WERI-Rb-1 (cell line): ENCODE data around the gene RIN2.

Experiments used
- DNase-seq: peaks from one replicate; pipeline ENCODE4 v3.0.0-alpha.2; 2020
- H3K27ac ChIP-seq: fragments of 250-450 bp; sonication (Bioruptor Pico); 2 replicates; pipeline ENCODE4 v1.5.1; 2020; ENCODE audit warnings: mild to moderate bottlenecking, moderate library complexity
- H3K27me3 ChIP-seq: fragments of 250-450 bp; sonication (Bioruptor Pico); 2 replicates; pipeline ENCODE4 v1.5.1; 2021; ENCODE audit warnings: mild to moderate bottlenecking, low read depth, moderate library complexity; ENCODE audit not compliant: insufficient read depth, severe bottlenecking
- H3K36me3 ChIP-seq: fragments of 250-450 bp; sonication (Bioruptor Pico); 2 replicates; pipeline ENCODE4 v1.5.1; 2020; ENCODE audit warnings: mild to moderate bottlenecking, moderate library complexity
- H3K4me3 ChIP-seq: 2 replicates; pipeline ENCODE4 v1.5.1; 2011; ENCODE audit warnings: low read depth, mild to moderate bottlenecking, control low read depth, low read length
- H3K9me3 ChIP-seq: fragments of 250-450 bp; sonication (Bioruptor Pico); 2 replicates; pipeline ENCODE4 v1.5.1; 2021; ENCODE audit warnings: mild to moderate bottlenecking, moderate library complexity; ENCODE audit not compliant: severe bottlenecking
- TF ChIP-seq, protein P1 (sequence below): IDR thresholded peaks from 2 replicates; pipeline ENCODE4 v1.5.1; 2011; ENCODE audit warnings: low read depth, mild to moderate bottlenecking, control low read depth, inconsistent platforms, low read length

The RIN2 gene

DNA sequence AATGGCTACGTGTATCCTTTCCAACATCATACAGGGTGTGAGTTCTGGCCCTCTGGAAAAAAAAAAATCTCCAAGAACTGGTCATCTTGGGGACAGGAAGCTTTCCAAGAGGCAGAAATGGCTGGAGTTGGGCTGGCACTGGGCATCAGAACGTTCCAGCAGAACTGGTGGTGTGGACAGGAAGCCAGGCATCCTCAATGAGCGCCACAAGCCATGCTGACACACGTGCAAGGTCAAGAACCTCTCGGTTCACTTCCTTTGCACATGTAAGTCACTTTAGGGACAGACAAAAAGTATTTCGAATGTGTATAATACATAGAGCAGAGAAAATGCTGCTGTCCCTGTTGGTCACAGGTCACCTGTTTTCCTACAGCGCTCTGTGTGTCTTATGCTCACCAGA is 27.4 kb upstream of the RIN2 start:
- H3K4me3 ChIP-seq: no peak overlapping the region
- no peak overlapping the region for H3K27ac ChIP-seq
- no peaks in the 10 kb centered on the region for H3K27me3 ChIP-seq
- TF ChIP-seq, protein P1, sequence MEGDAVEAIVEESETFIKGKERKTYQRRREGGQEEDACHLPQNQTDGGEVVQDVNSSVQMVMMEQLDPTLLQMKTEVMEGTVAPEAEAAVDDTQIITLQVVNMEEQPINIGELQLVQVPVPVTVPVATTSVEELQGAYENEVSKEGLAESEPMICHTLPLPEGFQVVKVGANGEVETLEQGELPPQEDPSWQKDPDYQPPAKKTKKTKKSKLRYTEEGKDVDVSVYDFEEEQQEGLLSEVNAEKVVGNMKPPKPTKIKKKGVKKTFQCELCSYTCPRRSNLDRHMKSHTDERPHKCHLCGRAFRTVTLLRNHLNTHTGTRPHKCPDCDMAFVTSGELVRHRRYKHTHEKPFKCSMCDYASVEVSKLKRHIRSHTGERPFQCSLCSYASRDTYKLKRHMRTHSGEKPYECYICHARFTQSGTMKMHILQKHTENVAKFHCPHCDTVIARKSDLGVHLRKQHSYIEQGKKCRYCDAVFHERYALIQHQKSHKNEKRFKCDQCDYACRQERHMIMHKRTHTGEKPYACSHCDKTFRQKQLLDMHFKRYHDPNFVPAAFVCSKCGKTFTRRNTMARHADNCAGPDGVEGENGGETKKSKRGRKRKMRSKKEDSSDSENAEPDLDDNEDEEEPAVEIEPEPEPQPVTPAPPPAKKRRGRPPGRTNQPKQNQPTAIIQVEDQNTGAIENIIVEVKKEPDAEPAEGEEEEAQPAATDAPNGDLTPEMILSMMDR: no peak
- no peaks in the 10 kb centered on the region for H3K36me3 ChIP-seq
- H3K9me3 ChIP-seq: no peaks in the 10 kb centered on the region
- DNase-seq: no peak

DNA sequence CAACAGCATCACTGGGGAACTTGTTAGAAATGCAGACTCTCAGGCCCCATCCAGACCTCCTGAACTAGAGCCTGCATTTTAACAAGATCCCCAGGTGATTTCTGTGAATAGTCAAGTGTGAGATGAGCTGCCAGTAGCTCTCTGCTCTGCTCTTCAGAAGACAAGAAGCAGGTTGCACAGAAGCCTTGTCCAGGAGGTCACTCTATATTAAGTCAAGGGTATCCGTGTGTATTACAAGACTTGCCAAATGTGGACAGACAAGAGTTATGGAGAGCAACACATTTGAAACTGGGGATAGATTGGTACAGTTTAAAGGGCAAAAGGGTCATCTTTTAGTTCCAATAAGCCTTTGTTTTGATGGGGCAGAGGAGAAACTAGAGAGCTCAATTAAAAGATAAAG is 23.2 kb upstream of the RIN2 start:
- DNase-seq: no peak
- TF ChIP-seq, protein P1: no peak
- no peak overlapping the region for H3K27ac ChIP-seq
- no peaks in the 10 kb centered on the region for H3K36me3 ChIP-seq
- no peaks in the 10 kb centered on the region for H3K27me3 ChIP-seq
- H3K4me3 ChIP-seq: no peak overlapping the region
- no peaks in the 10 kb centered on the region for H3K9me3 ChIP-seq

DNA sequence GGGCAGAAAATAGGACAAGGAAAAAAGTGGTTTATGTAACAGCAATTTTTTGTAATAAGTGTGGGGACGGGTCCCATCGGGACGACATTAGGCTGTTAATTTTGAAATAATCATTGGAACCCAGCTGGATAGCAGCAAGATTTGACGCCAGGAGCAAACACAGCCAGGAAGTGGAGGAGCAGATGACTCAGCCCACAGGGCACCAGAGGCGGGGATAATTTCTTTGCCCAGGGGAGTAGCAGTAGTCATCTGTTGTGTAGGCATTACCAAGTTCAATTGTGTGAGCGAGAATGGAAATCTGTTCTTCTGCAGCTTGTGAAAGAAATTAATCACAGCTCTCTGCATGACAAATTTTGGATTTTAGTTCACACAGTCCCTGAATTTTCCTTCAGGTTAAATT is 22.6 kb upstream of the RIN2 start:
- H3K4me3 ChIP-seq: no peak overlapping the region
- no peaks in the 10 kb centered on the region for H3K27me3 ChIP-seq
- H3K27ac ChIP-seq: no peak overlapping the region
- no peaks in the 10 kb centered on the region for H3K36me3 ChIP-seq
- no peak for DNase-seq
- H3K9me3 ChIP-seq: no peaks in the 10 kb centered on the region
- TF ChIP-seq, protein P1: no peak

DNA sequence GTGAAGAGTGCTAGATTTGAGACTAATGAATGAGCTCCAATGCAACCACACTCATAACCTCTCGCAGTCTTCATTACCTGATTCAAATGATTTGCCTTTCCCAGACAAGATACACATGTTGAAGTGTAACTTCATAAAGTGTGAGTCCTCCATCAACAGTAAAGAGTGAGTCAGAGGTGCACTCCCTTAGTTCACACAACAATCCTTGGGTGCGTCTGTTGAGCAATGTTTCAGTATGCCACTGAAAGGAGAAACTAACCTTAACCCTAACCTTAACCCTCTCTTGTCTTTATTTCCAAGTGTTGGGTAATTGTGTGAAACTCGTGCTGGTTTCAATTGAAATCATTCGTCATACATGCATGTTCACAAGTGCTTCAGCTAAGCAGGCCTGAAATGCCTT is 21.0 kb upstream of the RIN2 start:
- Histone ChIP-seq H3K27me3 (no peaks in the 10 kb centered on the region), H3K9me3 (no peaks in the 10 kb centered on the region), H3K4me3 (no peak overlapping the region), H3K36me3 (no peaks in the 10 kb centered on the region), H3K27ac (no peak overlapping the region)
- TF ChIP-seq, protein P1: no peak
- DNase-seq: no peak

DNA sequence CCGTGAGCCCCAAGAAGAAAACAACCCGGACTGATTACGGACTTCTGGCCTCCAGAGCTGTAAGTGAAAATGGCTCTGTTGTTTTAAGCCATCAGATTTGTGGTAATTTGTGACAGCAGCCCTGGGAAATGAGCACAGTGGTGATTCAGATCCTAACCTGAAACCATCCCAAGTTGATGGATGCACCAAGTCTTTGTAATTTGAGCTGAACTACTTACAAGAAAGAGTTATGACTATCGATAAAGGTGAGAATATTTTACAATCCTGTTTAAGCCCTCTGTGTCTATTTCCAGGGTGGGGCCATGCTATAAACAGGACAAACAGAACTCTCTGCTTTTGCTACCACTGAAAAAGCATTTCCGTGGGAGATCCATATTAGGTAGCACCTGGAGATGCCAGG is 19.1 kb upstream of the RIN2 start:
- Histone ChIP-seq H3K4me3 (no peak overlapping the region), H3K27ac (no peak overlapping the region), H3K36me3 (no peaks in the 10 kb centered on the region), H3K27me3 (no peaks in the 10 kb centered on the region), H3K9me3 (no peaks in the 10 kb centered on the region)
- no peak for DNase-seq
- TF ChIP-seq, protein P1: no peak

DNA sequence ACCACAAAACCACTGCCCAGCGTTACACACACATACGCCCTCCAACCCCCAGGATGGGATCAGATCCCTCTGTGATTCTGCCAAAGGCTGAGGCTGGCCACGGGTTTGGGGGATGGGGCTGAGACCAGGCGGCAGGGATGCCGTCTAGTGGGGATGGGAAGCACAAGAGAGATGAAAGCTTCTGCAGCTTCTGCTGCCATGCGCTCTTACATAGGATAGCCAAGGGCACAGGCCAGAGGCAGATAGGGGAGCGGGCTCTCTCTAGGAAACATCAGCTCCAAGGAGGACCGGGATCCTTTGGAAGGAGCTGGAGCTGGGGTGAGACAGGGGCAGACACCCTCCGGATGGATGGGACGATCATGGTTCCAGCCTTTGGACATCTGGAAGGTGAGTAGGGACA is 18.7 kb upstream of the RIN2 start:
- H3K27ac ChIP-seq: no peak overlapping the region
- no peaks in the 10 kb centered on the region for H3K36me3 ChIP-seq
- H3K4me3 ChIP-seq: no peak overlapping the region
- H3K27me3 ChIP-seq: no peaks in the 10 kb centered on the region
- no peaks in the 10 kb centered on the region for H3K9me3 ChIP-seq
- TF ChIP-seq, protein P1: no peak
- no peak for DNase-seq
